AG04450 (cell line): Measurements from ENCODE around the gene SCT. TPM values are rescaled to one million over a fixed set of nuclear protein-coding genes. Genes with fewer than 3 reads are reported as not detected.

Source experiments
- CTCF ChIA-PET: fragments of 300-600, 350-600 bp; formaldehyde crosslinking; extraction: SDS; loops from one replicate; lab custom pipeline; 2022; ENCODE audit warnings: antibody characterized with exemption, inconsistent platforms; lab: Charles Lee
- POLR2A ChIA-PET: fragments of 350-600 bp; formaldehyde crosslinking; extraction: SDS; loops from one replicate; lab custom pipeline; 2021; ENCODE audit warnings: antibody characterized with exemption, inconsistent platforms; lab: Yijun Ruan, JAX
- DNase-seq: peaks from one replicate; pipeline ENCODE4 v3.0.0-alpha.2; 2011; ENCODE audit warnings: low read depth, low spot score
- H3K27ac ChIP-seq: one replicate; pipeline ENCODE4 v1.5.1; 2012; ENCODE audit warnings: low read depth, low read length, control low read depth
- H3K27me3 ChIP-seq: one replicate; pipeline ENCODE4 v1.6.0; 2012; ENCODE audit warnings: low read length; ENCODE audit not compliant: control insufficient read depth, insufficient read depth
- H3K4me3 ChIP-seq: 2 replicates; pipeline ENCODE4 v1.5.1; 2011; ENCODE audit warnings: mild to moderate bottlenecking, low read depth, low read length, control low read depth
- H3K9me3 ChIP-seq: 2 replicates; pipeline ENCODE4 v1.5.1; 2012; ENCODE audit warnings: low read length; ENCODE audit not compliant: control insufficient read depth, insufficient read depth
- CTCF ChIP-seq: IDR thresholded peaks from 2 replicates; pipeline ENCODE4 v1.5.1; 2011; ENCODE audit warnings: low read depth, low read length, control low read depth, inconsistent platforms
- polyA plus RNA-seq: library from polyadenylated mRNA; depleted of rRNA; stranded (reverse); fragments of >200 nt; gene quantifications from 2 replicates; pipeline ENCODE4 v1.2.3, GENCODE V29; 2011

The SCT gene
- polyA plus RNA-seq, 1 experiment: not detected

GRCh38 chr11:637333-637592, 10.3 kb upstream of the SCT start:
- ChIA-PET POLR2A (interaction anchor here (0.6 kb wide), 1 partner anchor 53 kb away, joined by 3 read pairs; no protein-coding TSS in a partner anchor), CTCF (no interaction called here)
- H3K27ac ChIP-seq: no peak overlapping the region
- TF ChIP-seq CTCF: no peak
- peak overlapping the region; percentile 27; the same call in 1 of the 2 replicates for H3K4me3 ChIP-seq
- no peak for DNase-seq
- H3K9me3 ChIP-seq: no peaks in the 10 kb centered on the region; the same call in 1 of the 2 replicates
- peaks cover 32% of the 10 kb centered on the region for H3K27me3 ChIP-seq

- no peak for DNase-seq
- H3K9me3 ChIP-seq: no peaks in the 10 kb centered on the region; the same call in 1 of the 2 replicates
- peaks cover 32% of the 10 kb centered on the region for H3K27me3 ChIP-seq
- TF ChIP-seq CTCF: no peak
- CTCF ChIA-PET: no interaction called here
- no peak within 1 kb of the TSS for H3K27ac ChIP-seq
- H3K4me3 ChIP-seq: peak within 1 kb of the TSS; percentile 27; the same call in 1 of the 2 replicates
- POLR2A ChIA-PET: interaction anchor here (0.6 kb wide), 2 partner anchors 15 to 118 kb away, joined by 4 to 5 read pairs; no protein-coding TSS in a partner anchor
These were observed 9.7 kb upstream of the SCT start, which contains the start of gene DRD4 for GRCh38 chr11:636511-637332. DRD4 (plus strand) TSS chr11:637269; CDS start chr11:637305, 36 bp downstream.

- H3K9me3 ChIP-seq: no peaks in the 10 kb centered on the region; the same call in 1 of the 2 replicates
- no peak overlapping the region for H3K4me3 ChIP-seq
- CTCF ChIA-PET: no interaction called here
- peaks cover 32% of the 10 kb centered on the region for H3K27me3 ChIP-seq
- H3K27ac ChIP-seq: no peak overlapping the region
- POLR2A ChIA-PET: interaction anchor here (0.6 kb wide), 1 partner anchor 16 kb away, joined by 4 read pairs; no protein-coding TSS in a partner anchor
- DNase-seq: no peak
- TF ChIP-seq CTCF: no peak
These were observed 9.0 kb upstream of the SCT start for GRCh38 chr11:635945-636510.

GRCh38 chr11:630871-631270, 3.9 kb upstream of the SCT start:
- POLR2A ChIA-PET: no interaction called here
- TF ChIP-seq CTCF: no peak
- Histone ChIP-seq H3K9me3 (peaks cover 11% of the 10 kb centered on the region; the same call in 1 of the 2 replicates), H3K27me3 (peaks cover under 1% of the 10 kb centered on the region), H3K4me3 (no peak overlapping the region), H3K27ac (no peak overlapping the region)
- DNase-seq: no peak
- CTCF ChIA-PET: no interaction called here

GRCh38 chr11:629237-629583, 2.2 kb upstream of the SCT start:
- POLR2A ChIA-PET: interaction anchor here (0.7 kb wide), 1 partner anchor 60 kb away, joined by 3 read pairs; no protein-coding TSS in a partner anchor
- CTCF ChIA-PET: no interaction called here
- Histone ChIP-seq H3K27ac (no peak overlapping the region), H3K9me3 (peaks cover 11% of the 10 kb centered on the region; the same call in 1 of the 2 replicates), H3K27me3 (no peaks in the 10 kb centered on the region), H3K4me3 (no peak overlapping the region)
- DNase-seq: no peak
- no peak for TF ChIP-seq CTCF
